Right cardiac atrium (tissue), 5 donors: Measurements from ENCODE around the gene CCDC66. TPM values are rescaled to one million over a fixed set of nuclear protein-coding genes. Genes with fewer than 3 reads are reported as not detected.
"Not testable (repeated sequence)": the region's sequence is repeated elsewhere in the genome, so short reads cannot be mapped to it uniquely, and the experiment has no call there.

Source experiments
- ATAC-seq, 2 donors: fragments of 200-7000 bp; cut with Tn5 transposase; one replicate each; pipeline versions ENCODE4 v1.8.0 to v1.9.1; 2020; ENCODE audit warnings: moderate library complexity in 2 of 2, mild to moderate bottlenecking in 1 of 2
- DNase-seq, 3 donors: peaks; one replicate each; pipeline ENCODE4 v3.0.0-alpha.2; 2020
- H3K27ac ChIP-seq: one replicate; pipeline ENCODE4 v1.5.1; 2013; ENCODE audit warnings: mild to moderate bottlenecking, low read length, control low read depth, moderate library complexity
- H3K27me3 ChIP-seq: one replicate; pipeline ENCODE4 v1.6.1; 2013; ENCODE audit not compliant: control insufficient read depth, insufficient read depth
- H3K4me1 ChIP-seq: one replicate; pipeline ENCODE4 v1.6.1; 2013; ENCODE audit warnings: low read length; ENCODE audit not compliant: control insufficient read depth, insufficient read depth
- H3K4me3 ChIP-seq: one replicate; pipeline ENCODE4 v1.5.1; 2013; ENCODE audit warnings: low read length, control low read depth
- H3K9me3 ChIP-seq: one replicate; pipeline ENCODE4 v1.6.1; 2013; ENCODE audit warnings: low read length; ENCODE audit not compliant: control insufficient read depth
- WGBS: extraction: QIAGEN DNeasy Blood & Tissue Kit; methylation state at CpG from one replicate; pipeline ENCODE4 v1.1.7; 2013; 5-methylcytosine and 5-hydroxymethylcytosine counted together
- intact Hi-C, 4 donors: fragments of 100-400 bp; cut with DNase I; formaldehyde crosslinking; loops; one replicate each; pipeline versions ENCODE4 v1.11.0 to v1.14.0; 2022 to 2023
- polyA plus RNA-seq: library from polyadenylated mRNA; stranded (reverse); fragments of 200-250 nt; gene quantifications from one replicate; pipeline ENCODE4 v1.2.3, GENCODE V29; 2013
- total RNA-seq, 4 donors: library from RNA; stranded (reverse); fragmentation: NEBNext Ultra II Directional; extraction: Animal tissue kit (Norgen Biotek cat#: 25700); gene quantifications; one replicate each; pipeline ENCODE4 v1.2.1, GENCODE V29; 2021
- donor health status: healthy with polysubstance abuse.
- donor health status: DM: no; HTN: yes; CAD: no.
- donor health status: DM: no; HTN: no; CAD: no.
- donor health status: DM: no; HTN: yes; CAD: no; lungs with severe emphysema.
- donor health status: DM: yes; HTN: yes; CAD: no.

CCDC66 gene
- total and polyA plus RNA-seq, 5 donors: 9.1 to 24.2 (median 18.7) TPM

- intact Hi-C loops: no loop called here
- Histone ChIP-seq H3K9me3 (no peaks in the 10 kb centered on the region), H3K4me3 (no peak overlapping the region), H3K27ac (no peak overlapping the region), H3K4me1 (no peaks in the 10 kb centered on the region), H3K27me3 (no peaks in the 10 kb centered on the region)
- ATAC-seq: no peak
- WGBS: 45% methylated on average over 2 of the region's 2 CpGs
- no peak for DNase-seq
Observed at GRCh38 chr3:56591262-56591661, 34.3 kb downstream of the CCDC66 start.

DNA sequence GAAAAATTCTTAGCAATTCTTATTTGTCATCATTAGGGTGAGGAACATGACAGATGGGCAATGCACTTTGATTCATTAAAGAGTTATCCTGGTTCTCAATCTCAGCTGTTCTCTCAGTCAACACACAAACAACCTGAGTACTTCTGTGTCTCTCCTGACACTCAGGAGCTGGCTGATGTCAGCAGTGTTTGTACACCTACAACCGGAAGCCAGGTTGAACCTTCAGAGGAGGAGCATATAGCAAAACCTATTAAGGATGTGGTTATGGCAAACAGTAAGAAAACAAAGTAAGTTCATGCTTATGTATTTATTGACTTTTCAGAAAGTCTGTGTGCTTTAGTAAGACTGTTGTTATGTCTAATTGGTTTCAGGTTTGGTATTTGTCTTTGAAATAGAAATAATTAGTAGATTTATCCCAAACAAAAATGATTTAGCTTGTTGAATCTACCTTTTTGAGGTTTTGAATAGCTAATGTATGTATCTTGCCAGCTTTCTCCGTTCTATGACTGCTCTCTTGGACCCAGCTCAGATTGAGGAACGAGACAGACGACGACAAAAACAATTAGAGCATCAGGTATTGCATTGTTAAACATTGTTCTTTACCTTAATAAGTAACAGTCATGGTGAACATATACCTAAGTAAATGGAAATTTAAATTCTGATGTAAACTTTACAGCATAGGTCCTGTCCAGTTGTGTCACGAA, 36.6 kb downstream of the CCDC66 start:
- ATAC-seq: no peak
- H3K4me3 ChIP-seq: no peak overlapping the region
- WGBS: 96% methylated on average over 6 of the region's 6 CpGs
- no peak overlapping the region for H3K27ac ChIP-seq
- intact Hi-C loops: no loop called here
- no peaks in the 10 kb centered on the region for H3K9me3 ChIP-seq
- no peaks in the 10 kb centered on the region for H3K4me1 ChIP-seq
- no peaks in the 10 kb centered on the region for H3K27me3 ChIP-seq
- DNase-seq: no peak

- Histone ChIP-seq H3K4me3 (no peak overlapping the region), H3K27ac (no peak overlapping the region), H3K4me1 (no peaks in the 10 kb centered on the region), H3K9me3 (no peaks in the 10 kb centered on the region), H3K27me3 (no peaks in the 10 kb centered on the region)
- ATAC-seq (no peak), DNase-seq (no peak)
- intact Hi-C loops: no loop called here
- WGBS: 99% methylated on average over 11 of the region's 11 CpGs
Observed at GRCh38 chr3:56595975-56596840, 39.2 kb downstream of the CCDC66 start.

- 88% methylated on average over 2 of the region's 2 CpGs for WGBS
- intact Hi-C loops, H3K27ac ChIP-seq: not testable (repeated sequence)
Observed at GRCh38 chr3:56608479-56608878, 51.5 kb downstream of the CCDC66 start.

GRCh38 chr3:56610669-56611335, 53.8 kb downstream of the CCDC66 start:
- DNase-seq (no peak), ATAC-seq (peak in 1 of 2 donors; percentile 37)
- H3K9me3 ChIP-seq: no peaks in the 10 kb centered on the region
- H3K27ac ChIP-seq: no peak overlapping the region
- no peak overlapping the region for H3K4me3 ChIP-seq
- 69% methylated on average over 7 of the region's 7 CpGs for WGBS
- no peaks in the 10 kb centered on the region for H3K27me3 ChIP-seq
- no peaks in the 10 kb centered on the region for H3K4me1 ChIP-seq
- intact Hi-C loops: no loop called here

More at GRCh38 chr3:56608479-56608878, 51.5 kb downstream of the CCDC66 start:
- ATAC-seq, DNase-seq, H3K4me3 ChIP-seq, H3K27me3 ChIP-seq, H3K4me1 ChIP-seq, H3K9me3 ChIP-seq: not testable (repeated sequence)

GRCh38 chr3:56611364-56611763, 54.4 kb downstream of the CCDC66 start:
- ATAC-seq: no peak
- H3K27ac ChIP-seq: no peak overlapping the region
- DNase-seq: no peak
- H3K4me1 ChIP-seq: no peaks in the 10 kb centered on the region
- WGBS: 68% methylated on average over 8 of the region's 8 CpGs
- no peak overlapping the region for H3K4me3 ChIP-seq
- no peaks in the 10 kb centered on the region for H3K27me3 ChIP-seq
- no peaks in the 10 kb centered on the region for H3K9me3 ChIP-seq
- intact Hi-C loops: no loop called here

- Histone ChIP-seq H3K9me3 (no peaks in the 10 kb centered on the region), H3K4me3 (no peak overlapping the region), H3K4me1 (no peaks in the 10 kb centered on the region), H3K27me3 (no peaks in the 10 kb centered on the region), H3K27ac (no peak overlapping the region)
- ATAC-seq: no peak
- no peak for DNase-seq
- intact Hi-C loops: no loop called here
- WGBS: 96% methylated on average over 6 of the region's 6 CpGs
Observed at GRCh38 chr3:56612146-56612545, 55.2 kb downstream of the CCDC66 start.

DNA sequence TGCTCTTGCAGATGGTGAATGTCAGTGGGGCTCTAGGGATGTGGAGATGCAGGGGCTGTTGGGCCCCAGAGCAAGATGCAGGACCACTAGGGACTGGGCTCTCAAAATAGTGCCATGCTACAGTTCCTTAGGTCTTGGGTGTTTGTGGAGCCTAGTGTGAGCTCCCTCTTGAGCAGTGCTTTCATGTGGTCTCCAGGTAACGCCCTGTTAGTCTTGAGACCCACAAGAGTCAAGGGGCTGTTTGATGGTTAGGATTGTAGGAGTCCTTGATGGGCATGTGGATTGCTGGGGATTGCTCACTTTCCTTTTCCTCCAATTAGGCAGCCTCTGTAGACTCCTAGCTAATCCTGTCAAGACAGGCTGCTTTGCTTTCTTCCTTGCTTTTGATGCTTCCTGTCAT, 56.0 kb downstream of the CCDC66 start:
- H3K4me3 ChIP-seq: no peak overlapping the region
- H3K9me3 ChIP-seq: no peaks in the 10 kb centered on the region
- peak in 1 of 2 donors; percentile 16 for ATAC-seq
- intact Hi-C loops: no loop called here
- no peak overlapping the region for H3K27ac ChIP-seq
- WGBS: 97% methylated on average over 1 of the region's 1 CpG
- no peaks in the 10 kb centered on the region for H3K27me3 ChIP-seq
- H3K4me1 ChIP-seq: no peaks in the 10 kb centered on the region
- DNase-seq: no peak

- DNase-seq: no peak
- no peak overlapping the region for H3K27ac ChIP-seq
- ATAC-seq: no peak
- no peaks in the 10 kb centered on the region for H3K4me1 ChIP-seq
- intact Hi-C loops: no loop called here
- H3K4me3 ChIP-seq: no peak overlapping the region
- 90% methylated on average over 2 of the region's 2 CpGs for WGBS
- no peaks in the 10 kb centered on the region for H3K27me3 ChIP-seq
- H3K9me3 ChIP-seq: no peaks in the 10 kb centered on the region
Observed at GRCh38 chr3:56616478-56617006, 59.6 kb downstream of the CCDC66 start.

DNA sequence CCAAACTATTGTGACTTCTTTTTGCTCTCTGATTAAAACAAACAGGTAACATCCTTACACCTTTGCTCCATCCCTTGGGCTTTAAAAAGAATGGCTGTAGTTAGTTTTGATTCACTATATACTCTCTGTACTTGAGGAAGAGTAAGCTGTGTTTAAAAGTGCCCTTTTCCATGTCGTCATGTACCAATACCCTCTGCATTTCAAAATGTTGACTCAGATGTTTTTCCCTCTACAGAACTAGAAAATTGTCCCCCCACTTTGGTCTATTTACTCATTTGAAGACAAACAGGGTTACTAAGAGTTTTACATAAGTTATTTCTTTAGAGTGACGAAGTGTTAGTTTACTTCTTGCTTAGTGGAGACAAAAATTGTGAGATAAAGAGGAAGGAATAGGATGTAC, 63.4 kb downstream of the CCDC66 start:
- Histone ChIP-seq H3K9me3 (no peaks in the 10 kb centered on the region), H3K4me1 (no peaks in the 10 kb centered on the region), H3K4me3 (no peak overlapping the region), H3K27me3 (no peaks in the 10 kb centered on the region), H3K27ac (no peak overlapping the region)
- WGBS: 97% methylated on average over 2 of the region's 2 CpGs
- intact Hi-C loops: no loop called here
- DNase-seq (no peak), ATAC-seq (no peak)

- peak in 1 of 2 donors; percentile 36 for ATAC-seq
- intact Hi-C loops: no loop called here
- no peak for DNase-seq
- Histone ChIP-seq H3K27me3 (no peaks in the 10 kb centered on the region), H3K9me3 (no peaks in the 10 kb centered on the region), H3K4me1 (no peaks in the 10 kb centered on the region), H3K4me3 (no peak overlapping the region), H3K27ac (no peak overlapping the region)
- 65% methylated on average over 3 of the region's 3 CpGs for WGBS
Observed at GRCh38 chr3:56621681-56622080, 64.7 kb downstream of the CCDC66 start.
